Right lobe of liver (tissue), 6 donors: Measurements from ENCODE around the gene GRAP. TPM values are rescaled to one million over a fixed set of nuclear protein-coding genes. Genes with fewer than 3 reads are reported as not detected.
"Not testable (repeated sequence)": the region's sequence is repeated elsewhere in the genome, so short reads cannot be mapped to it uniquely, and the experiment has no call there.

Experiments
- ATAC-seq, 4 donors: fragments of 200-7000 bp; cut with Tn5 transposase; one replicate each; pipeline ENCODE4 v1.9.1; 2020; ENCODE audit warnings: mild to moderate bottlenecking in 4 of 4, moderate library complexity in 4 of 4
- DNase-seq, 3 donors: peaks; one replicate each; pipeline ENCODE4 v3.0.0-alpha.2; 2020
- H3K27ac ChIP-seq, 3 donors: fragments of 200-600 bp; one replicate each; pipeline ENCODE4 v1.8.0; 2022
- H3K27me3 ChIP-seq, 2 donors: fragments of 200-600 bp; one replicate each; pipeline ENCODE4 v1.8.0; 2022
- H3K36me3 ChIP-seq, 4 donors: fragments of 200-600 bp; sonication (generic) in 1 of 4; one replicate each; pipeline versions ENCODE4 v1.5.1 to v1.8.0; 2017 to 2022; ENCODE audit warnings: control low read depth in 1 of 4
- H3K4me1 ChIP-seq, 4 donors: fragments of 200-600 bp; sonication (generic) in 1 of 4; one replicate each; pipeline versions ENCODE4 v1.5.1 to v1.8.0; 2017 to 2022; ENCODE audit warnings: control low read depth in 1 of 4
- H3K4me3 ChIP-seq, 3 donors: fragments of 200-600 bp; one replicate each; pipeline ENCODE4 v1.8.0; 2022
- H3K9me3 ChIP-seq, 4 donors: fragments of 200-600 bp; sonication (generic) in 1 of 4; one replicate each; pipeline versions ENCODE4 v1.5.1 to v1.8.0; 2017 to 2022; ENCODE audit warnings: control low read depth in 1 of 4
- WGBS: methylation state at CpG from one replicate; pipeline ENCODE4 v1.1.6; 2018; ENCODE audit warnings: low coverage, low lambda C conversion rate; ENCODE audit not compliant: insufficient coverage; ENCODE audit errors: missing lambda C conversion rate; 5-methylcytosine and 5-hydroxymethylcytosine counted together
- intact Hi-C, 2 donors: fragments of 100-400 bp; cut with DNase I; formaldehyde crosslinking; loops; one replicate each; pipeline versions ENCODE4 v1.11.2 to v1.14.1; 2022
- long read RNA-seq: library from polyadenylated mRNA; unstranded; transcript quantifications from one replicate; pipeline ENCODE4 v2.0.0, GENCODE V29; 2019
- total RNA-seq, 6 experiments: library from RNA; depleted of rRNA in 2 of 6; stranded (reverse); fragments of >200 nt in 2 of 6; fragmentation: NEBNext Ultra II Directional in 3 of 6; extraction: Animal tissue kit (Norgen Biotek cat#: 25700) in 3 of 6; gene quantifications; one replicate each; pipeline versions ENCODE4 v1.1.0 to v1.2.4, GENCODE V29; 2016 to 2023
- donor health status: DM: no; HTN: yes; CAD: no.
- donor health status: DM: no; HTN: no; CAD: no.
- donor health status: DM: no; HTN: no; CAD: no.
- donor health status: DM: no; HTN: yes; CAD: no.
- donor health status: DM: no; HTN: yes; CAD: no.

GRAP gene
- 1 to 10 TPM; 2.6 to 6.1 (median 4.2) TPM for total RNA-seq
- long read RNA-seq, partial matches to known transcripts, result 0 of 1 reads
- long read RNA-seq, other reads (novel, unspliced or antisense), result 0 of 1 reads

- peak; percentile 49 to 57 (median 54) for ATAC-seq
- H3K27me3 ChIP-seq, H3K9me3 ChIP-seq, intact Hi-C loops, DNase-seq, H3K27ac ChIP-seq, H3K4me3 ChIP-seq, H3K36me3 ChIP-seq, H3K4me1 ChIP-seq: not testable (repeated sequence)
- WGBS, result no CpG with 5 or more reads among the region's 12 CpGs
These were observed at the start of gene GRAP for GRCh38 chr17:19046782-19047375. GRAP (minus strand) TSS chr17:19046957; CDS start chr17:19046926, 31 bp downstream.

- H3K27ac ChIP-seq, H3K27me3 ChIP-seq, intact Hi-C loops, H3K9me3 ChIP-seq, ATAC-seq, H3K4me3 ChIP-seq, H3K4me1 ChIP-seq, H3K36me3 ChIP-seq: not testable (repeated sequence)
- WGBS, result 92% methylated on average over 4 of the region's 15 CpGs
- DNase-seq, result peak in 2 of 3 donors; percentile 8 to 31
These were observed 47.1 kb upstream of the GRAP start for GRCh38 chr17:19093684-19094438.

GRCh38 chr17:19092737-19093683, 46.3 kb upstream of the GRAP start:
- H3K9me3 ChIP-seq, H3K27ac ChIP-seq, H3K36me3 ChIP-seq, H3K4me3 ChIP-seq, DNase-seq, intact Hi-C loops, H3K27me3 ChIP-seq, H3K4me1 ChIP-seq: not testable (repeated sequence)
- WGBS, result no CpG with 5 or more reads among the region's 15 CpGs
- peak in 1 of 4 donors; percentile 6 for ATAC-seq

GRCh38 chr17:19090058-19090772, 43.5 kb upstream of the GRAP start:
- DNase-seq, H3K27ac ChIP-seq, ATAC-seq, H3K4me3 ChIP-seq, H3K4me1 ChIP-seq, H3K36me3 ChIP-seq, H3K27me3 ChIP-seq, H3K9me3 ChIP-seq, intact Hi-C loops: not testable (repeated sequence)
- WGBS, result no CpG with 5 or more reads among the region's 13 CpGs

- H3K36me3 ChIP-seq, H3K9me3 ChIP-seq, H3K27ac ChIP-seq, DNase-seq, H3K27me3 ChIP-seq, intact Hi-C loops, H3K4me1 ChIP-seq, H3K4me3 ChIP-seq: not testable (repeated sequence)
- peak; percentile 82 to 89 (median 83) for ATAC-seq
- no CpG with 5 or more reads among the region's 77 CpGs for WGBS
These were observed 42.3 kb upstream of the GRAP start for GRCh38 chr17:19088804-19089685.

GRCh38 chr17:19077386-19077785, 30.6 kb upstream of the GRAP start:
- DNase-seq, H3K9me3 ChIP-seq, H3K36me3 ChIP-seq, H3K4me1 ChIP-seq, H3K4me3 ChIP-seq, H3K27me3 ChIP-seq, H3K27ac ChIP-seq, intact Hi-C loops: not testable (repeated sequence)
- peak; percentile 9 to 52 (median 48) for ATAC-seq
- WGBS, result no CpG with 5 or more reads among the region's 3 CpGs

- peak; percentile 18 to 55 (median 44) for DNase-seq
- H3K27ac ChIP-seq, H3K36me3 ChIP-seq, intact Hi-C loops, H3K27me3 ChIP-seq, H3K4me3 ChIP-seq, H3K9me3 ChIP-seq, H3K4me1 ChIP-seq: not testable (repeated sequence)
- WGBS, result 42% methylated on average over 6 of the region's 31 CpGs
- peak; percentile 94 to 99 (median 98) for ATAC-seq
These were observed 29.8 kb upstream of the GRAP start for GRCh38 chr17:19076398-19077192.

GRCh38 chr17:19070318-19071168, 23.8 kb upstream of the GRAP start:
- H3K9me3 ChIP-seq, H3K4me1 ChIP-seq, DNase-seq, H3K27me3 ChIP-seq, intact Hi-C loops, H3K4me3 ChIP-seq, H3K36me3 ChIP-seq, H3K27ac ChIP-seq: not testable (repeated sequence)
- no CpG with 5 or more reads among the region's 34 CpGs for WGBS
- peak; percentile 97 to 99 (median 98) for ATAC-seq

- H3K27ac ChIP-seq, H3K9me3 ChIP-seq, H3K36me3 ChIP-seq, H3K4me3 ChIP-seq, intact Hi-C loops, H3K4me1 ChIP-seq, ATAC-seq, H3K27me3 ChIP-seq: not testable (repeated sequence)
- peak in 1 of 3 donors; percentile 13 for DNase-seq
- WGBS, result 0% methylated on average over 5 of the region's 17 CpGs
These were observed 17.6 kb upstream of the GRAP start for GRCh38 chr17:19064378-19064777.
